Loucy (cell line): ENCODE results near the gene SFSWAP.

Source experiments
- H2AFZ ChIP-seq: fragments of 200-600 bp; sonication (generic); 2 replicates; pipeline ENCODE4 v1.6.0; 2016; ENCODE audit warnings: antibody characterized with exemption, mild to moderate bottlenecking, low read length, moderate library complexity
- H3F3A ChIP-seq: fragments of 200-600 bp; 2 replicates; pipeline ENCODE4 v1.6.0; 2016; ENCODE audit warnings: antibody characterized with exemption, low read depth, mild to moderate bottlenecking
- H3K27me3 ChIP-seq: fragments of 200-600 bp; sonication (generic); 2 replicates; pipeline ENCODE4 v1.6.1; 2014; ENCODE audit warnings: low read length, mild to moderate bottlenecking; ENCODE audit not compliant: insufficient read depth, poor library complexity, severe bottlenecking
- H3K36me3 ChIP-seq: fragments of 200-600 bp; sonication (generic); 2 replicates; pipeline ENCODE4 v1.6.1; 2016; ENCODE audit warnings: low read length; ENCODE audit not compliant: insufficient read depth
- H3K4me1 ChIP-seq: fragments of 200-600 bp; sonication (generic); 2 replicates; pipeline ENCODE4 v1.5.1; 2014; ENCODE audit warnings: low read length, mild to moderate bottlenecking; ENCODE audit not compliant: insufficient read depth, poor library complexity, severe bottlenecking
- H3K4me2 ChIP-seq: fragments of 200-600 bp; sonication (generic); 2 replicates; pipeline ENCODE4 v1.6.0; 2014; ENCODE audit warnings: antibody characterized with exemption, low read length, low read depth, mild to moderate bottlenecking; ENCODE audit not compliant: poor library complexity, severe bottlenecking
- H3K4me3 ChIP-seq: fragments of 200-600 bp; sonication (generic); 2 replicates; pipeline ENCODE4 v1.5.1; 2014; ENCODE audit warnings: low read length, mild to moderate bottlenecking, mixed read lengths; ENCODE audit not compliant: poor library complexity, severe bottlenecking
- H3K79me2 ChIP-seq: fragments of 200-600 bp; sonication (generic); 2 replicates; pipeline ENCODE4 v1.6.1; 2014; ENCODE audit warnings: low read length; ENCODE audit not compliant: insufficient read depth
- H3K9ac ChIP-seq: fragments of 200-600 bp; sonication (generic); 2 replicates; pipeline ENCODE4 v1.6.0; 2014; ENCODE audit warnings: mild to moderate bottlenecking, low read depth, low read length, moderate library complexity; ENCODE audit not compliant: poor library complexity, severe bottlenecking
- H3K9me2 ChIP-seq: fragments of 200-600 bp; sonication (generic); replicated peaks from 2 replicates; pipeline ENCODE4 v1.6.1; 2016; ENCODE audit warnings: low read depth, low read length, mixed read lengths
- H3K9me3 ChIP-seq: fragments of 200-600 bp; sonication (generic); 2 replicates; pipeline ENCODE4 v1.6.1; 2014; ENCODE audit warnings: mild to moderate bottlenecking, antibody characterized with exemption, low read length, low read depth; ENCODE audit not compliant: insufficient read depth
- H4K20me1 ChIP-seq: fragments of 200-600 bp; sonication (generic); 2 replicates; pipeline ENCODE4 v1.6.0; 2014; ENCODE audit warnings: antibody characterized with exemption, low read length, mild to moderate bottlenecking; ENCODE audit not compliant: insufficient read depth, poor library complexity, severe bottlenecking
- CTCF ChIP-seq: fragments of 200-600 bp; sonication (generic); conservative IDR thresholded peaks from 2 replicates; pipeline ENCODE4 v1.5.1; 2014; ENCODE audit warnings: mild to moderate bottlenecking, antibody characterized with exemption, low read length
- EZH2phosphoT487 ChIP-seq: fragments of 200-600 bp; IDR thresholded peaks from 2 replicates; pipeline ENCODE4 v1.6.1; 2018; ENCODE audit warnings: antibody characterized with exemption, mild to moderate bottlenecking, moderate library complexity, borderline replicate concordance

Gene SFSWAP

GRCh38 chr12:131830914-131831571 is 120.2 kb downstream of the SFSWAP start:
- Histone ChIP-seq H2AFZ (no peak overlapping the region), H3K9ac (no peak overlapping the region), H3K4me2 (no peak overlapping the region), H3K79me2 (no peaks in the 10 kb centered on the region), H3K9me3 (no peaks in the 10 kb centered on the region), H3F3A (no peaks in the 10 kb centered on the region), H3K4me1 (peaks cover 6% of the 10 kb centered on the region), H3K4me3 (no peak overlapping the region), H4K20me1 (no peaks in the 10 kb centered on the region), H3K36me3 (no peaks in the 10 kb centered on the region), H3K27me3 (no peaks in the 10 kb centered on the region), H3K9me2 (no peaks in the 10 kb centered on the region)
- TF ChIP-seq EZH2phosphoT487: no peak
- TF ChIP-seq CTCF: no peak

GRCh38 chr12:131831635-131832041 is 120.7 kb downstream of the SFSWAP start:
- no peak for TF ChIP-seq EZH2phosphoT487
- no peak for TF ChIP-seq CTCF
- Histone ChIP-seq H2AFZ (no peak overlapping the region), H3K79me2 (no peaks in the 10 kb centered on the region), H3F3A (no peaks in the 10 kb centered on the region), H3K9ac (no peak overlapping the region), H3K4me1 (peaks cover 7% of the 10 kb centered on the region), H3K4me3 (no peak overlapping the region), H4K20me1 (no peaks in the 10 kb centered on the region), H3K4me2 (no peak overlapping the region), H3K9me2 (no peaks in the 10 kb centered on the region), H3K36me3 (no peaks in the 10 kb centered on the region), H3K27me3 (no peaks in the 10 kb centered on the region), H3K9me3 (no peaks in the 10 kb centered on the region)

- Histone ChIP-seq H3K36me3 (no peaks in the 10 kb centered on the region), H3K4me3 (no peak overlapping the region), H3K4me2 (no peak overlapping the region)
Measured at GRCh38 chr12:131832321-131833231, 121.7 kb downstream of the SFSWAP start.

More at GRCh38 chr12:131832321-131833231, 121.7 kb downstream of the SFSWAP start:
- no peak overlapping the region for H2AFZ ChIP-seq
- no peak overlapping the region for H3K9ac ChIP-seq
- H3K4me1 ChIP-seq: peaks cover 7% of the 10 kb centered on the region
- H3K79me2 ChIP-seq: no peaks in the 10 kb centered on the region
- H4K20me1 ChIP-seq: no peaks in the 10 kb centered on the region
- TF ChIP-seq CTCF (no peak), EZH2phosphoT487 (no peak)
- H3K27me3 ChIP-seq: no peaks in the 10 kb centered on the region
- H3K9me3 ChIP-seq: no peaks in the 10 kb centered on the region
- no peaks in the 10 kb centered on the region for H3F3A ChIP-seq
- H3K9me2 ChIP-seq: no peaks in the 10 kb centered on the region
